K562 (cell line): ENCODE data around the gene TASP1. TPM values are rescaled to one million over a fixed set of nuclear protein-coding genes. Genes with fewer than 3 reads are reported as not detected.

Experiments
- ATAC-seq: fragments of 200-7000 bp; cut with Tn5 transposase; 3 replicates; pipeline ENCODE4 v1.9.1; 2020; ENCODE audit warnings: moderate library complexity
- BruUV-seq: library from RNA; stranded (reverse); fragments of 400-500 nt; replicated peaks from 2 replicates; lab custom pipeline; 2021; lab: Mats Ljungman, UMichigan
- CTCF ChIA-PET: fragments of 300-600 bp; formaldehyde crosslinking; extraction: SDS; loops from one replicate; lab custom pipeline; 2021; ENCODE audit warnings: low intra/inter-chr PET ratio; lab: Yijun Ruan, JAX
- POLR2A ChIA-PET: fragments of 300-600, 350-650 bp; sonication (Branson Sonifier 250); formaldehyde crosslinking; extraction: SDS; loops from one replicate; lab custom pipeline; 2021; ENCODE audit warnings: antibody characterized with exemption, inconsistent platforms; lab: Yijun Ruan, JAX
- DNase-seq, 4 experiments: peaks; one replicate each; pipeline versions ENCODE4 v3.0.0 to v3.0.0-alpha.2; 2011 to 2018; ENCODE audit warnings: low spot score in 3 of 4, mixed read lengths in 3 of 4; ENCODE audit errors: extremely low read depth in 1 of 4
- FAIRE-seq: peaks from 2 replicates; lab custom pipeline; 2011; peaks lifted over from hg19 to GRCh38; lab: Jason Lieb, UNC
- H2AFZ ChIP-seq: 2 replicates; pipeline ENCODE4 v1.6.0; 2011; ENCODE audit warnings: low read depth, low read length, control low read depth, inconsistent platforms
- H3K27ac ChIP-seq: fragments of 200-600 bp; 3 replicates; pipeline ENCODE4 v1.8.0; 2011; ENCODE audit warnings: low read depth, mild to moderate bottlenecking, control low read depth, inconsistent platforms, low read length, moderate library complexity, mixed read lengths; ENCODE audit errors: extremely low read depth
- H3K27me3 ChIP-seq, 2 experiments: fragments of 300-600 bp in 1 of 2; 2 replicates in 1 of 2; 3 replicates in 1 of 2; pipeline versions ENCODE4 v1.6.0 to v1.8.0; 2011; ENCODE audit warnings: inconsistent platforms in 2 of 2, low read length in 2 of 2, mild to moderate bottlenecking in 1 of 2, mixed read lengths in 1 of 2, moderate library complexity in 1 of 2; ENCODE audit not compliant: control insufficient read depth in 2 of 2, insufficient read depth in 2 of 2
- H3K36me3 ChIP-seq: fragments of 300-600 bp; 3 replicates; pipeline ENCODE4 v1.8.0; 2011; ENCODE audit warnings: mild to moderate bottlenecking, low read length, inconsistent platforms; ENCODE audit not compliant: control insufficient read depth, insufficient read depth
- H3K4me1 ChIP-seq, 2 experiments: fragments of 200-600 bp in 1 of 2; replicated peaks in 1 of 2; 2 replicates in 1 of 2; 3 replicates in 1 of 2; pipeline versions ENCODE4 v1.5.1 to v1.8.0; 2011; ENCODE audit warnings: inconsistent platforms in 2 of 2, low read length in 2 of 2, mild to moderate bottlenecking in 1 of 2, mixed read lengths in 1 of 2, moderate library complexity in 1 of 2; ENCODE audit not compliant: control insufficient read depth in 2 of 2, insufficient read depth in 2 of 2
- H3K4me2 ChIP-seq: 2 replicates; pipeline ENCODE4 v1.6.1; 2011; ENCODE audit warnings: low read length, control low read depth, inconsistent platforms, mixed read lengths; ENCODE audit not compliant: insufficient read depth
- H3K4me3 ChIP-seq: fragments of 200-600 bp; sonication (generic), shearing (Covaris generic); 2 replicates; pipeline ENCODE4 v1.5.1; 2016; ENCODE audit warnings: control low read depth, inconsistent platforms
- H3K79me2 ChIP-seq: fragments of 200-600 bp; 3 replicates; pipeline ENCODE4 v1.8.0; 2011; ENCODE audit warnings: low read length, inconsistent platforms; ENCODE audit not compliant: control insufficient read depth, insufficient read depth
- H3K9ac ChIP-seq, 2 experiments: 2 replicates each; pipeline versions ENCODE4 v1.6.0 to v1.6.1; 2011; ENCODE audit warnings: low read depth in 2 of 2, low read length in 2 of 2, control low read depth in 1 of 2, inconsistent platforms in 1 of 2, mild to moderate bottlenecking in 1 of 2, mixed read lengths in 1 of 2; ENCODE audit not compliant: insufficient read depth in 1 of 2
- H3K9me1 ChIP-seq: one replicate; pipeline ENCODE4 v1.6.0; 2011; ENCODE audit warnings: inconsistent platforms, mild to moderate bottlenecking, low read length, moderate library complexity; ENCODE audit not compliant: control insufficient read depth, insufficient read depth
- H3K9me3 ChIP-seq: replicated peaks from 2 replicates; pipeline ENCODE4 v1.5.1; 2011; ENCODE audit warnings: low read depth, low read length, inconsistent platforms; ENCODE audit not compliant: control insufficient read depth, insufficient read depth
- H4K20me1 ChIP-seq: replicated peaks from 2 replicates; pipeline ENCODE4 v1.6.1; 2011; ENCODE audit warnings: low read length, inconsistent platforms, mixed read lengths; ENCODE audit not compliant: control insufficient read depth, insufficient read depth
- BHLHE40 ChIP-seq: IDR thresholded peaks from 2 replicates; pipeline ENCODE4 v1.6.1; 2011; ENCODE audit warnings: low read length, improper control_type of control experiment
- FOS ChIP-seq: IDR thresholded peaks from 3 replicates; pipeline ENCODE4 v1.6.1; 2011; ENCODE audit not compliant: insufficient read length; ENCODE audit errors: extremely low read depth
- IFI16 ChIP-seq: fragments of 250-450 bp; sonication (Bioruptor Pico); IDR thresholded peaks from 2 replicates; pipeline ENCODE4 v2.1.2; 2022; ENCODE audit warnings: mild to moderate bottlenecking, inconsistent platforms
- MAFG ChIP-seq: fragments of 450-650 bp; conservative IDR thresholded peaks from 2 replicates; pipeline ENCODE4 v1.6.1; 2016; ENCODE audit warnings: missing genetic modification characterization, missing compliant biosample characterization
- MYC ChIP-seq, 2 experiments: fragments of 250-450 bp in 1 of 2; sonication (Bioruptor Pico) in 1 of 2; IDR thresholded peaks; 2 replicates each; pipeline versions ENCODE4 v1.5.1 to v1.6.1; 2012 to 2021; ENCODE audit warnings: low read depth in 2 of 2, borderline replicate concordance in 1 of 2, improper control_type of control experiment in 1 of 2, low read length in 1 of 2, mild to moderate bottlenecking in 1 of 2, moderate library complexity in 1 of 2
- NFE2L1 ChIP-seq: fragments of 450-650 bp; IDR thresholded peaks from 2 replicates; pipeline ENCODE4 v1.6.1; 2016; ENCODE audit warnings: missing genetic modification characterization, low read depth, mild to moderate bottlenecking, missing compliant biosample characterization, moderate library complexity, borderline replicate concordance
- NR2C2 ChIP-seq, 2 experiments: fragments of 200-800 bp in 1 of 2; sonication (Bioruptor generic) in 1 of 2; sonication (generic) in 1 of 2; formaldehyde crosslinking in 1 of 2; IDR thresholded peaks; 2 replicates each; pipeline versions ENCODE4 v1.6.1 to v1.8.0; 2016 to 2022; ENCODE audit warnings: mild to moderate bottlenecking in 1 of 2, missing compliant biosample characterization in 1 of 2, missing genetic modification characterization in 1 of 2, missing genetic modification reagents in 1 of 2
- NR4A1 ChIP-seq, 2 experiments: fragments of 250-450 bp in 1 of 2; fragments of 450-650 bp in 1 of 2; sonication (Bioruptor Pico) in 1 of 2; IDR thresholded peaks; 2 replicates each; pipeline versions ENCODE4 v1.4.0 to v1.6.1; 2016 to 2020; ENCODE audit warnings: mild to moderate bottlenecking in 2 of 2, missing compliant biosample characterization in 1 of 2, missing genetic modification characterization in 1 of 2, moderate library complexity in 1 of 2
- RBM25 ChIP-seq: fragments of 200-400 bp; formaldehyde crosslinking; IDR thresholded peaks from 2 replicates; pipeline ENCODE4 v1.6.1; 2018; ENCODE audit warnings: low read length, low read depth, moderate library complexity; ENCODE audit not compliant: severe bottlenecking
- TCFL5 ChIP-seq: fragments of 250-450 bp; sonication (Bioruptor Pico); conservative IDR thresholded peaks from 2 replicates; pipeline ENCODE4 v1.6.1; 2021; ENCODE audit warnings: mild to moderate bottlenecking, moderate library complexity, matching md5 sums
- ZNF347 ChIP-seq: fragments of 450-650 bp; formaldehyde crosslinking; IDR thresholded peaks from 2 replicates; pipeline ENCODE4 v1.4.0; 2020; ENCODE audit warnings: low read depth, mild to moderate bottlenecking, moderate library complexity
- ZNF41 ChIP-seq: fragments of 250-450 bp; sonication (Bioruptor Pico); conservative IDR thresholded peaks from 2 replicates; pipeline ENCODE4 v1.4.0; 2020; ENCODE audit warnings: mild to moderate bottlenecking
- ZNF699 ChIP-seq: fragments of 250-450 bp; sonication (Bioruptor Pico); IDR thresholded peaks from 2 replicates; pipeline ENCODE4 v1.8.0; 2021; ENCODE audit warnings: mild to moderate bottlenecking, moderate library complexity; ENCODE audit not compliant: insufficient replicate concordance
- WGBS: fragments of 100-300 bp; shearing (Covaris generic); methylation state at CpG from one replicate; pipeline ENCODE4 v1.1.6; 2016; ENCODE audit warnings: low coverage, mixed read lengths; ENCODE audit not compliant: insufficient coverage; ENCODE audit errors: missing lambda C conversion rate; 5-methylcytosine and 5-hydroxymethylcytosine counted together
- in situ Hi-C: fragments of 300-500 bp; cut with MboI; formaldehyde crosslinking; loops from 4 replicates; pipeline ENCODE4 v1.15.0; 2018; ENCODE audit warnings: inconsistent platforms, mixed read lengths
- intact Hi-C: fragments of 100-400 bp; cut with micrococcal nuclease; formaldehyde crosslinking; loops from 2 replicates; pipeline ENCODE4 v1.14.2; 2022
- polyA plus RNA-seq, 8 experiments: library from polyadenylated mRNA; depleted of rRNA in 4 of 8; stranded (reverse) in 5 of 8; unstranded in 3 of 8; fragments of >200 nt; fragmentation: Nextera tagmentation in 2 of 8; fragmentation: Illumina TruSeq in 1 of 8; extraction: Ambion mirVana in 2 of 8; extraction: Trizol in 1 of 8; gene quantifications; 2 replicates each; pipeline versions ENCODE4 v1.2.1 to v1.2.3, GENCODE V29; 2011 to 2014; ENCODE audit warnings: inconsistent platforms in 1 of 8, missing spikeins in 1 of 8
- total RNA-seq, 7 experiments: library from RNA; depleted of rRNA in 6 of 7; stranded (reverse); fragments of >200 nt in 6 of 7; fragmentation: Illumina TruSeq in 2 of 7; extraction: Trizol in 2 of 7; gene quantifications; 2 replicates each; pipeline versions ENCODE4 v1.2.1 to v1.2.3, GENCODE V29; 2011 to 2021; ENCODE audit warnings: low replicate concordance in 1 of 7
- TF ChIP-seq, protein P1 (sequence below): sonication (generic); formaldehyde crosslinking; IDR thresholded peaks from 2 replicates; pipeline ENCODE4 v1.8.1; 2023; ENCODE audit warnings: mild to moderate bottlenecking, missing genetic modification reagents

The TASP1 gene
- total and polyA plus RNA-seq, 9 of the 15 experiments (the other 6 are each of a cell fraction or from before 2014, with no cell fraction given) = 3.7 to 10.6 (median 6.4) TPM

DNA sequence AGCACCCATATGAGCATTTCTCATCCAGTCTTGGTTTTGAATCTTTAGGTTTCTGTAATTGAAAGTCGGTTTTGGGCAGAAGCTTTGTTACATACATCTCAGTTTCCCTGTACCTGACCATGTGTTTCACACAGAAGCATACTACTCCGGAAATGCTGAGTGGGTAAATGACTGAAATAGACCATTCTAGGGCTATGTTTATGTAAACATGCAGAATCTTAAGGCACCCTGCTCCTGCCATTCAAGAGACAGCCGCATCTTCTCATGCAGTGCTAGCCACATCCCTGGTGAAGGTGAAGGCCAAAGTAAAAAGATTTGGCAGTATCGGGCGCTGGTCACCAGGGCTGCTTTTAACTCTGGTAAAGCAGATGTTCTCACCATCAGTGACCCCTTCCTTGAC lies 246.3 kb downstream of the TASP1 start:
- H3K9me3 ChIP-seq = no peaks in the 10 kb centered on the region
- ChIA-PET CTCF (no interaction called here), POLR2A (no interaction called here)
- no peak overlapping the region for H3K4me2 ChIP-seq
- no peak overlapping the region for H2AFZ ChIP-seq
- TF ChIP-seq RBM25 = no peak
- TF ChIP-seq, protein P1, sequence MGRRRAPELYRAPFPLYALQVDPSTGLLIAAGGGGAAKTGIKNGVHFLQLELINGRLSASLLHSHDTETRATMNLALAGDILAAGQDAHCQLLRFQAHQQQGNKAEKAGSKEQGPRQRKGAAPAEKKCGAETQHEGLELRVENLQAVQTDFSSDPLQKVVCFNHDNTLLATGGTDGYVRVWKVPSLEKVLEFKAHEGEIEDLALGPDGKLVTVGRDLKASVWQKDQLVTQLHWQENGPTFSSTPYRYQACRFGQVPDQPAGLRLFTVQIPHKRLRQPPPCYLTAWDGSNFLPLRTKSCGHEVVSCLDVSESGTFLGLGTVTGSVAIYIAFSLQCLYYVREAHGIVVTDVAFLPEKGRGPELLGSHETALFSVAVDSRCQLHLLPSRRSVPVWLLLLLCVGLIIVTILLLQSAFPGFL = no peak
- TF ChIP-seq NFE2L1 (tag) = no peak
- no peak for TF ChIP-seq FOS
- no peak for TF ChIP-seq ZNF347
- TF ChIP-seq TCFL5 = no peak
- TF ChIP-seq BHLHE40 = no peak
- no peak for TF ChIP-seq NR4A1 (CRISPR knock-in tag; IDR thresholded peaks at IDR 0.05)
- TF ChIP-seq NR4A1 (tag; IDR thresholded peaks at IDR 0.05) = no peak
- TF ChIP-seq NR2C2 (CRISPR knock-in tag; IDR thresholded peaks at IDR 0.05) = no peak
- no peak for TF ChIP-seq NR2C2 (tag; IDR thresholded peaks at IDR 0.05)
- TF ChIP-seq MYC (IDR thresholded peaks at IDR 0.05; ENCODE audit: low read depth, low read length) = no peak
- no peak for TF ChIP-seq MYC (CRISPR knock-in tag; IDR thresholded peaks at IDR 0.05; ENCODE audit: borderline replicate concordance, low read depth)
- no peak for TF ChIP-seq ZNF41 (CRISPR knock-in tag)
- TF ChIP-seq ZNF699 (CRISPR knock-in tag) = no peak
- no peak for TF ChIP-seq IFI16 (CRISPR knock-in tag)
- TF ChIP-seq MAFG = no peak
- H3K4me1 ChIP-seq = no peaks in the 10 kb centered on the region
- no TSS peak for BruUV-seq
- DNase-seq = no peak
- in situ Hi-C loops (no loop called here), intact Hi-C loops (no loop called here)
- WGBS = 70% methylated on average over 5 of the region's 5 CpGs
- no peaks in the 10 kb centered on the region for H3K79me2 ChIP-seq
- no peak for ATAC-seq
- no peak overlapping the region for H3K27ac ChIP-seq
- H3K9me1 ChIP-seq = no peaks in the 10 kb centered on the region
- no peak for FAIRE-seq
- no peaks in the 10 kb centered on the region for H3K36me3 ChIP-seq
- H3K27me3 ChIP-seq = no peaks in the 10 kb centered on the region
- H3K4me3 ChIP-seq = no peak overlapping the region
- H3K9ac ChIP-seq = no peak overlapping the region
- H4K20me1 ChIP-seq = no peaks in the 10 kb centered on the region
